ENCODE measurements around the gene CACNG4. TPM values are rescaled to one million over a fixed set of nuclear protein-coding genes. Genes with fewer than 3 reads are reported as not detected.

The CACNG4 gene
- total and polyA plus RNA-seq, 9 of the 15 experiments (the other 6 are each of a cell fraction or from before 2014, with no cell fraction given): 0.07 TPM; not detected in 8

- ChIA-PET CTCF (ENCODE audit: low intra/inter-chr PET ratio) (no interaction called here), POLR2A (no interaction called here)
- intact Hi-C loops (cut with micrococcal nuclease) (no loop called here), in situ Hi-C loops (cut with MboI) (no loop called here)
- TF ChIP-seq ZNF274 (IDR thresholded peaks at IDR 0.05; ENCODE audit: borderline replicate concordance, low read depth, low read length) (no peak), ZNF507 (tag; conservative IDR thresholded peaks at IDR 0.05) (no peak), ZNF280B (CRISPR knock-in tag; IDR thresholded peaks at IDR 0.05) (no peak), CBX5 (IDR thresholded peaks at IDR 0.05; ENCODE audit: borderline replicate concordance, low read depth) (no peak), SREBF2 (CRISPR knock-in tag; IDR thresholded peaks at IDR 0.05) (no peak)
- TF ChIP-seq, protein P1, sequence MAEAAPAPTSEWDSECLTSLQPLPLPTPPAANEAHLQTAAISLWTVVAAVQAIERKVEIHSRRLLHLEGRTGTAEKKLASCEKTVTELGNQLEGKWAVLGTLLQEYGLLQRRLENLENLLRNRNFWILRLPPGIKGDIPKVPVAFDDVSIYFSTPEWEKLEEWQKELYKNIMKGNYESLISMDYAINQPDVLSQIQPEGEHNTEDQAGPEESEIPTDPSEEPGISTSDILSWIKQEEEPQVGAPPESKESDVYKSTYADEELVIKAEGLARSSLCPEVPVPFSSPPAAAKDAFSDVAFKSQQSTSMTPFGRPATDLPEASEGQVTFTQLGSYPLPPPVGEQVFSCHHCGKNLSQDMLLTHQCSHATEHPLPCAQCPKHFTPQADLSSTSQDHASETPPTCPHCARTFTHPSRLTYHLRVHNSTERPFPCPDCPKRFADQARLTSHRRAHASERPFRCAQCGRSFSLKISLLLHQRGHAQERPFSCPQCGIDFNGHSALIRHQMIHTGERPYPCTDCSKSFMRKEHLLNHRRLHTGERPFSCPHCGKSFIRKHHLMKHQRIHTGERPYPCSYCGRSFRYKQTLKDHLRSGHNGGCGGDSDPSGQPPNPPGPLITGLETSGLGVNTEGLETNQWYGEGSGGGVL (CRISPR knock-in tag; IDR thresholded peaks at IDR 0.05): no peak
- 5% methylated on average over 11 of the region's 11 CpGs for WGBS (ENCODE audit: insufficient coverage, low coverage, missing lambda C conversion rate)
- H2AFZ ChIP-seq (ENCODE audit: low read depth, low read length): no peak overlapping the region
- H3K36me3 ChIP-seq (ENCODE audit: control insufficient read depth, insufficient read depth, low read length): no peaks in the 10 kb centered on the region
- H3K79me2 ChIP-seq (ENCODE audit: control insufficient read depth, insufficient read depth, low read length): no peaks in the 10 kb centered on the region
- no peak overlapping the region for H3K4me3 ChIP-seq
- no peaks in the 10 kb centered on the region for H3K9me1 ChIP-seq (ENCODE audit: control insufficient read depth, insufficient read depth, low read length)
- FAIRE-seq (no peak), ATAC-seq (no peak), DNase-seq (ENCODE audit: extremely low read depth in 1 of 4, low spot score in 3 of 4) (no peak)
- no peak overlapping the region for H3K9ac ChIP-seq (ENCODE audit: insufficient read depth in 1 of 2, low read depth in 2 of 2, low read length in 2 of 2)
- H3K9me3 ChIP-seq (replicated peaks; ENCODE audit: control insufficient read depth, insufficient read depth, low read depth, low read length): no peaks in the 10 kb centered on the region
- peaks cover 0 to 10% of the 10 kb centered on the region in 2 experiments; a peak in 1 of 5 replicates for H3K4me1 ChIP-seq (replicated peaks in 1 of 2; ENCODE audit: control insufficient read depth in 2 of 2, insufficient read depth in 2 of 2, low read length in 2 of 2)
- peaks cover 5 to 48% of the 10 kb centered on the region in 2 experiments; a peak in 4 of 5 replicates for H3K27me3 ChIP-seq (ENCODE audit: control insufficient read depth in 2 of 2, insufficient read depth in 2 of 2, low read length in 2 of 2)
- no peak overlapping the region for H3K27ac ChIP-seq (ENCODE audit: extremely low read depth, low read depth, low read length)
- no TSS peak for BruUV-seq (replicated peaks)
- H3K4me2 ChIP-seq (ENCODE audit: insufficient read depth, low read length): no peak overlapping the region
- H4K20me1 ChIP-seq (replicated peaks; ENCODE audit: control insufficient read depth, insufficient read depth, low read length): no peaks in the 10 kb centered on the region
These were observed 1.8 kb downstream of the CACNG4 start for GRCh38 chr17:66966298-66966697.

Data from K562 (cell line).